GM21723 (cell line): Measurements from ENCODE around the gene SLC23A2.
"Not testable (repeated sequence)": the region's sequence is repeated elsewhere in the genome, so short reads cannot be mapped to it uniquely, and the experiment has no call there.

Source experiments
- ATAC-seq: cut with Tn5 transposase; IDR thresholded peaks from one replicate; pipeline ENCODE4 v1.9.1; 2021; ENCODE audit warnings: mild to moderate bottlenecking, moderate library complexity; ENCODE audit not compliant: unreplicated experiment

Gene SLC23A2

GRCh38 chr20:4853757-4854560 is 147.4 kb downstream of the SLC23A2 start:
- ATAC-seq: no peak

GRCh38 chr20:4853004-4853403 is 148.3 kb downstream of the SLC23A2 start:
- ATAC-seq: no peak

GRCh38 chr20:4850960-4851359 is 150.3 kb downstream of the SLC23A2 start:
- no peak for ATAC-seq

- ATAC-seq: not testable (repeated sequence)
Observed at GRCh38 chr20:4848829-4849228, 152.5 kb downstream of the SLC23A2 start.

GRCh38 chr20:4848041-4848440 is 153.3 kb downstream of the SLC23A2 start:
- ATAC-seq: no peak

- no peak for ATAC-seq
Observed at GRCh38 chr20:4846821-4847220, 154.5 kb downstream of the SLC23A2 start.

- ATAC-seq: no peak
Observed at GRCh38 chr20:4844751-4845465, 156.4 kb downstream of the SLC23A2 start.

GRCh38 chr20:4844325-4844724 is 157.0 kb downstream of the SLC23A2 start:
- no peak for ATAC-seq

GRCh38 chr20:4840801-4841200 is 160.5 kb downstream of the SLC23A2 start:
- no peak for ATAC-seq

GRCh38 chr20:4838526-4838925 is 162.8 kb downstream of the SLC23A2 start:
- no peak for ATAC-seq

GRCh38 chr20:4837760-4838159 is 163.6 kb downstream of the SLC23A2 start:
- ATAC-seq: no peak

GRCh38 chr20:4836935-4837334 is 164.4 kb downstream of the SLC23A2 start:
- ATAC-seq: no peak

- ATAC-seq: no peak
Observed at GRCh38 chr20:4836473-4836872, 164.8 kb downstream of the SLC23A2 start.

- no peak for ATAC-seq
Observed at GRCh38 chr20:4835244-4836177, 165.8 kb downstream of the SLC23A2 start.

- no peak for ATAC-seq
Observed at GRCh38 chr20:4833074-4833728, 168.1 kb downstream of the SLC23A2 start.

GRCh38 chr20:4832469-4832868 is 168.8 kb downstream of the SLC23A2 start:
- no peak for ATAC-seq

- ATAC-seq: no peak
Observed at GRCh38 chr20:4830696-4831095, 170.6 kb downstream of the SLC23A2 start.

GRCh38 chr20:4830259-4830658 is 171.1 kb downstream of the SLC23A2 start:
- ATAC-seq: no peak

- ATAC-seq: no peak
Observed at GRCh38 chr20:4829514-4830215, 171.6 kb downstream of the SLC23A2 start.
